ENCODE results near the gene KAZALD1.

Gene KAZALD1

GRCh38 chr10:101050208-101051069 is 11.3 kb upstream of the KAZALD1 start:
- peak; percentile 58 to 76 (median 68) for DNase-seq

- DNase-seq, result no peak
Measured at GRCh38 chr10:101052285-101052684, 9.5 kb upstream of the KAZALD1 start.

- DNase-seq, result no peak
Measured at GRCh38 chr10:101053516-101053915, 8.3 kb upstream of the KAZALD1 start.

GRCh38 chr10:101054351-101054750 is 7.4 kb upstream of the KAZALD1 start:
- DNase-seq, result no peak

GRCh38 chr10:101054876-101055275 is 6.9 kb upstream of the KAZALD1 start:
- DNase-seq, result no peak

GRCh38 chr10:101055411-101055810 is 6.4 kb upstream of the KAZALD1 start:
- DNase-seq, result no peak

GRCh38 chr10:101056365-101057151 is 5.2 kb upstream of the KAZALD1 start:
- DNase-seq, result no peak

- DNase-seq, result peak; percentile 69 to 91 (median 83)
Measured at GRCh38 chr10:101060036-101060950, 1.5 kb upstream of the KAZALD1 start.

GRCh38 chr10:101060951-101061623 is 702 bp upstream of the KAZALD1 start:
- DNase-seq, result peak; percentile 78 to 90 (median 86)

GRCh38 chr10:101062232-101063049 is 652 bp downstream of the KAZALD1 start:
- DNase-seq, result peak; percentile 28 to 75 (median 35)

GRCh38 chr10:101063050-101063525 is 1.3 kb downstream of the KAZALD1 start:
- no peak for DNase-seq

GRCh38 chr10:101063548-101064414 is 2.0 kb downstream of the KAZALD1 start:
- DNase-seq, result no peak

GRCh38 chr10:101064415-101065030 is 2.7 kb downstream of the KAZALD1 start:
- no peak for DNase-seq

GRCh38 chr10:101065481-101066145 is 3.8 kb downstream of the KAZALD1 start:
- DNase-seq, result no peak

GRCh38 chr10:101066146-101066895 is 4.5 kb downstream of the KAZALD1 start:
- DNase-seq, result peak in 2 of 5 experiments; percentile 44 to 53

GRCh38 chr10:101066896-101067355 is 5.1 kb downstream of the KAZALD1 start:
- no peak for DNase-seq

- DNase-seq, result peak in 4 of 5 experiments; percentile 62 to 76 (median 68)
Measured at GRCh38 chr10:101067356-101068083, 5.7 kb downstream of the KAZALD1 start.

Data from T-helper 2 cell (primary cell).